Hematopoietic multipotent progenitor cell treated with erythropoietin and hydrocortisone succinate and interleukin-3 and kit ligand, for 4 days (in vitro differentiated cells): ENCODE data around the gene SSTR3.
A peak's percentile ranks its signal among the peaks of the same experiment; 100 is the strongest.
"Not testable (repeated sequence)": the region's sequence is repeated elsewhere in the genome, so short reads cannot be mapped to it uniquely, and the experiment has no call there.

Experiments
- DNase-seq: peaks from one replicate; pipeline ENCODE4 v3.0.0-alpha.2; 2015

Gene SSTR3

GRCh38 chr22:37209140-37209845 is 3.0 kb downstream of the SSTR3 start:
- no peak for DNase-seq

GRCh38 chr22:37208401-37209139 is 3.7 kb downstream of the SSTR3 start:
- DNase-seq, result no peak

DNA sequence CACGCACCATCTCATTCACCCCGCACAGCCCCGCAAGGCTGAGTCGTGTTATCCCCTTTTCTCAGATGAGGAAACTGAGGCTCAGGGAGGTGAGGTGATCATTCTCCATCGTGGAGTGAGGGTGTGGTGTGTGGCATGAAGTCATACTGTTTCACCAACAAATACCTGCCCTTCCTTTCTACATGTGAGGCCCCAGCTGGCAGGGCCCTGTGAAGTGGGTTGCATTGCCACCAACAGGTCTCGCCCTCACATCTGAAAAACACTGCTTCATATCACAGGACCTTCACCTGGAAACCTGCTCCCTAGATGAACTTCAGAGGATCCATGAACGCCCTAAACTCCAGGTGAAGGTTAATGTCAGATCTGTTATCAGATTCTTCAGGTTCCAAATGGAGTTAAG is 4.3 kb downstream of the SSTR3 start:
- no peak for DNase-seq

GRCh38 chr22:37206841-37207821 is 5.1 kb downstream of the SSTR3 start:
- no peak for DNase-seq

GRCh38 chr22:37206118-37206840 is 6.0 kb downstream of the SSTR3 start:
- no peak for DNase-seq

- no peak for DNase-seq
Measured at GRCh38 chr22:37205046-37205445, 7.2 kb downstream of the SSTR3 start.

DNA sequence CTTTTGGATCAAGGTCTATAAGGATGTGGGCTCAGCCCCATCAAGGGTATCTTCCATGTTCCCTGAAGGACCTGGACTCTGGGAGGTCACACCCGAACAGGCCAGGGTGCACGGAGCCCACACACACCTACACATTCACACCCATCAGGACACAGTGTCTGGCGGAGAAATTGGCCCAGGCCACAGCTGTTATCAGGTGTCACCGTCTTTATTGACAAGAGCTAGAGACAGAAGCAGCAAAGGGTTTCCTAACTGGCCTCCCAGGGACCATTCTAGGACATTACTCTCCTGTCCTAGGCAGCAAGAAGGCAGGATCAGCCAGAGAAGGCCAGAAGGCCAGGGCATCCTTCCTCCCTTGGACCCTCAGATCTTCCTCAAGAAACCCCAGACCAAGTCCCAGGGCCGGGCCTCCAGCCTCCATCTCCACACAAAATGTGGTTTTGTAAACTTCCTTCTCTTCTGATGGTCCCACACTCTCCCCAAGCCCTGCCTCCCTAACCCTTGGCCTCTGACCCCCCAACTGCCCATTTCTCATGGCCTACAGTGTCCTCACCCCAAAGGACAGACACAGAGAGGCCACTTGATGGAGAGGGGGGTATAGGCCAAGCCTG is 8.1 kb downstream of the SSTR3 start:
- DNase-seq, result no peak

GRCh38 chr22:37203354-37204044 is 8.8 kb downstream of the SSTR3 start:
- DNase-seq, result no peak

- no peak for DNase-seq
Measured at GRCh38 chr22:37202716-37203115, 9.6 kb downstream of the SSTR3 start.

- DNase-seq, result no peak
Measured at GRCh38 chr22:37202001-37202555, 10.2 kb downstream of the SSTR3 start.

DNA sequence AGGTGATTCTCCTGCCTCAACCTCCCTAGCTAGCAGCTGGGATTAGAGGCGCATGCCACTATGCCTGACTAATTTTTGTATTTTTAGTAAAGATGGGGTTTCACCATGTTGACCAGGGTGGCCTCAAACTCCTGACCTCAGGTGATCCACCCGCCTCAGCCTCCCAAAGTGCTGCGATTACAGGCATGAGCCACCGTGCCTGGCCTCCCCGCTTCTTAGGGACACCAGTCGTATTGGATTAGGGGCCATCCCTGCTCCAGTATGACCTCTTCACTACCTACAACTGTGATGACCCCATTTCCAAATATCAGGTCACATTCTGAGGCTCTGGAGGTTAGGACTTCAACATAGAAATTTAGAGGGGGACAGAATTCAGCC is 10.8 kb downstream of the SSTR3 start:
- not testable (repeated sequence) for DNase-seq

- DNase-seq, result peak; percentile 88
Measured at GRCh38 chr22:37199760-37200108, 12.5 kb downstream of the SSTR3 start.

- peak; percentile 99 for DNase-seq
Measured at GRCh38 chr22:37199103-37199759, 13.0 kb downstream of the SSTR3 start.

DNA sequence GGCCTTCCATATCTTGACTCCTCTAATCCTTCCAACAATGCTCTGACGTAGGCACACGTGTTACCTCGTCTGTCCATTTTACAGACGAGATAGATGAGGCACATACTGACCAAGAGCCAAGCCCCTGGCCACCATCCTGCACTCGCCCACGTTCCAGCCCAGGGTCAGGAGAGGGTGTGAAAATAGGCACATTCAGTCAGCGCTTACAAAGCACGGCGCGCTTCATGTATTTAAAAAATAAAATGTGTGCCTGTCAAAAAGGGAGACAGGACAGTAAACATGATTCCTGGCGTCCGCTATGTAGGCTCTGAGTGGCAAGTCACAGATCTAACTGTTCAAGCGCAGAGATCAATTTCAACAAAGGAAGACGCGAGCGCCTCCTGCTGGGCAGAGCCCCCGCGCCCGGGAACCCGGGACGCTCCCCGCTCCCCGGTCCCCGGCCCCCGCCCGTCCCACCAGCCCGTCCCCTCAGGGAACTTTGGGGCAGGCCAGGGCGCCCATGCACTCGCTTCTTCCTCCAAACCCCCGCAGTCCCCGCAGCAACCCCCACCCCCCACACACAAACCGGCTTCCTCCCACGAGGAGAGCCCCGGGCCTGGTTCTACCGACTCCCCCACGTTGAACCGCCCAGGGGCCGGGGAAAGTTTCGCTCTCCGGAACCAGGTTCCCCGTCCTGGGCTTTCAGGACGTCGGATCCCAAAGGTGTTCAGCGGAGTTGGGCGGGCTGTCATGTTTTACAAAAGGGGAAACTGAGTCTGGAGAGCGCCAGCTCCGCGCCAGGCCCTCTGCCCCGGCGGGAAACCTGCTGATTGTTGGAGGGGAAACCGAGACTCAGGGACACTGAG is 13.8 kb downstream of the SSTR3 start:
- peak; percentile 91 for DNase-seq

DNA sequence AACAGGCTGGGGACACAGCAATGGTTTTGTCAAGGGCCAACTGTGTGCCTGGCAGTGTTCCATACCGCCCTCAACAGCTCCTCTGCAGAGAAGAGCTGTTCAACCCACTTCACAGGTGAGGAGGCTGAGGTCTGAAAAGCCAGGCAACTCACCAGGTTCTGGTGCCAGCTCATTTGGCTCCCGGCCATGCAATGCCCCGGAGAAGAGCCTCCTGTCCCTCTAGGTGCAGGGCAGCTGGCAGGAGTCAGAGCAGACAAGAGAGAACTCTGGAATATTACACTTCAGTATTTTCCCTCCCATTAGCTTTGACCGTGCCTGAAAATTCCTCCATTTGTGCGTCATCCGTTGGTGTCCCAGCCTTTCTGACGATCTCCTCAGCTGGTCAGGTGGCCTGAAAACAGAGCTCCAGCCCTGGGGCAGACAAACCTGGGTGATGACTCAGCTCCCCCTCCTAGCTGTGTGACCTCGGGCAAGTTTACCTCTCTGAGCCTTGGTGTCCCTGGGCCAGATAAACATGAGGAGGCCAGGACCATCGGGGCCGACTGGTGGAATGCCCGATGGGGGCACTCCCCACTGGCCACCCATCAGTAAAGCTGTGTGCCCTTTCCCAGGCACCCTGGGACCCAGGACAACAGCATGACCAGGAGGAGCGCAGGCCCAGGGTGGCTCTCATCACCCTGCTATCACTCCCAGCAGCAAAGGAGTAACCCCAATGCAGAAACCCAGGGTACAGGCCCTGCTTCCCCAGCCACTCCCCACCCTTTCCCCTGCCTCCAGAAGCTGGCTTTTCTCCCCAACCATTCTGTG is 14.6 kb downstream of the SSTR3 start:
- DNase-seq, result no peak

DNA sequence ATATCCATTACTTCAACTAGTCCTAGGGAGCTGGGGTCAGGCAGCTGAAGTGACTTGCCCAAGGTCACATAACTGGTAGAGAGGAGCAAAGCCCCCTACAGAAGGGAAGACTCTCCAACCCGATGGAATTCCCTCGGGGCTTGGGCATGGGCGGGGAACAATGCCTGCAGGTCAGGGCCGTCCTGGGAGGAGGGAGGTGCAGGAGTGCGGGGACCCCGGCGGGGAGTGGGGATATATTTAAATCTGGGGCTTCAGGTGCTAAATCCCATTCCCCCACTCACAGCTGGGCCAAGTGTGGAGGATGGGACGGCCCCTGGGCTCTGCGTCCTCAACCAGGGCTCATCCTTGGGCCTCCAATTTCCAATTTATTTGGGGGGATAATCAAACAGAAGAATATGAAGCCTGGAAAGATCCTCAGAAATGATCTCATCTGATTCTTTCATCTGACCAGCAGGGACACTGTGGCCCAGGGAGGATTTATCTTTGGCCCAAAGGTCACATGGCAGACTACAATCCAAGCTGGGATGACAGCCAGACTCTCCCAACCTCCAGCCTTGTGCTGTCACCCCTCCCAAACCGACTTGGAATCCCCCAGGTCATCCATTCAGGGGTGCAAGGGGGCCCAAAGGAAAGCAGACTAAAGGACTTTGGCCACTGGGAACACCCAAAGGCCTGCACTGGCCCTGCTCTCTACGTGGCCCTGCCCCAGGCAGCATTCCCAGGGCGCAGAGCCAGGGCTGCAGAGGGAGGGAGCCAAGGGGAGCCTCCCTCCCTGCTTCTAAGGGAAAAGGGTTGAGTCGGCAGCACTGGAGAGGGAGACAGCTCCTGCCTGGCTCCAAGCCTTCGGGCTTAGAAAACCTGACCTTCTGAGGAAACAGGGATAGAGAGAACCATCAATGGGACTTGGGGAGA is 15.5 kb downstream of the SSTR3 start:
- DNase-seq, result no peak

GRCh38 chr22:37195921-37196320 is 16.4 kb downstream of the SSTR3 start:
- no peak for DNase-seq

DNA sequence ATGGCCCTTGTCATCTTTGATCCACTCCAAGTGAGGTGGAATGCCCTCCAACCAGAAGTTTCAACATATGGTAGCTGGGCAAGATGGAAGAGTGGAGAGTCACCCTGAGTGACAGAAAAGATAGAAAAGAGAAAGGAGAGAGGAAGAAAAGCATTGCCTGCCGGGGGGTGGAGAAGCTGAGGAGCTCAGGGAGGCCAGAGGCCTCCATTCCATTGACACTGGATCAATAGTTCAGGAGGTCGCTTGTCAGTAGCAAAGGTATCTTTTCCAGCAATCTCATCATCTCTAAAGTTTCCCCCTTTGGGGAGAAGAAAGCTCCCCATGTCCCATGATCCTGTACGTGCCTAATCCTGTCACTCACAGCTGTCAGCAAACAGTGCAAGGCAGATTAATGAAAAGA is 17.5 kb downstream of the SSTR3 start:
- DNase-seq, result no peak
